ENCODE data around the gene RAB24.

RAB24 gene

DNA sequence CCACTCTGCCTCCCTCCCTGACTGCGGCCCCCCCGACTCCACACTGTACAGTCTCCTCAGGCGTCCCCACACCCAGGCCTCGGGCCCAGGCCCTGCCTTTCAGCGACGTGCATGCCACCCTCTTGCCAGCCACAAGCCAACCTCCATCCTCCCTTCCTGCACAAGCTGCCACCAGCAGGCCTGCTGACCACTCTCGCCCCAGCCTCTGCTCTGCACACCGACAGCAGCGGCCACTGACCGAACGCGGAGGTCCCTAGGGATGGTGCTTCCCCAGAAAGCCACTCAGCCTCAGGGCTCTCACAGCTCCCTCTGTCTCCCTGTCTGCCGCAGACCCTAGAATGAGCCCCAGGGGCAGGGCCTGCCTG, 29.4 kb upstream of the RAB24 start:
- no peak for DNase-seq

DNA sequence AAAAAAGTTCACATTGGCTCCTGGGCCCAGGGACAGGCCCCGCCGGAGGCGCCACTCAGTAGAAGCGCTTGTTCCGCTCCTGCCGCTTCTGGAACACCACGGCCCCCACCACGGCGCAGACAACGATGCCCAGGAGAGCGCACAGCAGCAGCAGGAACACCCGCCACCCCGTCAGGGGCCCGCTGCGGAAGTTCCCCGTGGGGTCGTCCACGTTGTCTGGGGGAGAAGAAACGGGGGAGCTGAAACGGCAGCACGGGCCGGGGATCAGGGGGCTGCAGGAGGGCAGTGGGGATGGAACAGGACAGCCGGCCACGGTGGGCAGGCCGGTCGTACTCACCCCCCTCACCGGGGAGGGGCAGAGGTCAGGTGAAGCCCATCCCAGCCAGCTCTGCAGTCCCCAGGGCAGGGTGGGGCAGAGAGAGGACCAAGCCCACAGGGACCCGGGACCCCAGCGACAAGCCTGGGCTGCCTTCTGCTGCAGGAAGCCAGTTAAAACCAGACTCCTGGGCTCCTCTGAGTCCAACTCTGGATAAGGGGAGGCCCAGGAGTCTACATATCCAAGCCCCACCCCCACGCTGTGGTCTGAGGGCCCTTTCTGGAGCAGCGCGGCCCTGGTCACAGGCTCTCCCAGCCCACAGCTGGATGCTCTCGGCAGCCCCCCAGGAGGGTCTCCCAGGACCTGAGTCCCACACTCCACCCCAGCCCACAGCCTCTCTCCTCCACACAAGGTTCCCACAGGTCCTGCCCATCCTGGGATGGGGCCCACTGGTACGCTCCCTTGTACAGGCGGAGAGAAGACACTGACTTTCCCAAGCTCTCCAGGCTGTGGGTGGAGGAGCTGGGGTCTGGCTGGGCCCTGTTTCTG, 28.7 kb upstream of the RAB24 start:
- no peak for DNase-seq

DNA sequence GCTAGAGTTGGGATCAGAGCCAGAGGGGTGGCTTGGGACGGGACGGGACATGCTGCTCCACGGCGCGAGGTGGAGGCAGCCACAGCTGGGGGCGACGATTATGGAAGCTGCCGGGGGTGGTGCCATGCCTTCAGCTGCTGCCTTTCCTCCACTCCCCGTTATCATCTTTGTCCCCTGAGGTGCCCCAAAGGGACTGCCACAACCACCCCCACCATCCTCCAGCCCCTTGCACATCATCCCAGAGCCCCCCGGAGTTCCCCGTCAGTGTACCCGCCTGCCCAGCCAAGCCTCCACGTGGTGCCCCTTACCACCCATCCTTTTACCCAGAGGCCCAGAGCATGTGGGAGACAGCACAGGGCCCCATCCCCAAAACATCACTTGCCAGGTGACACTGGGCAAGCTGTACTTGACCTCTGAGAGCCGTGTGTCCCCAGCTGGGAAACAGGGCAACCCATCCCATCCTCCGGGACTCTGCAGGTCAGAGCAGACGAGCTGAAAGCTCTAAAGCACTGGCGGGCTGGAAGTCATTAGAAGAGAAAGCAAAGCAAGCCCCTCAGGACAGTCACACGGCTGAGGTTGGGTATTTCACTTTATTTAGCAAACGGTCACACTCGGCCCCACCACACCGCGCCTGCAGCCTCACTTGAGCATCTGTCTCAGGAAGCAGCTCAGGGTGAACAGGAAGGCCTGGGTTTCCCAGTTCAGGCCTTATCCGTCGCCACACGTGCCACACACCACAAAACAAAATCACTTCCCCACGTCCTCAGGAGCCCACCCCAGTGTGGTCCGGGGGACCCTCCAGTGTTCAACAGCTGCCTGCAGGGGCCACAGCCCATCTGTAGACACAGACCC, 27.7 kb upstream of the RAB24 start:
- DNase-seq: no peak

DNA sequence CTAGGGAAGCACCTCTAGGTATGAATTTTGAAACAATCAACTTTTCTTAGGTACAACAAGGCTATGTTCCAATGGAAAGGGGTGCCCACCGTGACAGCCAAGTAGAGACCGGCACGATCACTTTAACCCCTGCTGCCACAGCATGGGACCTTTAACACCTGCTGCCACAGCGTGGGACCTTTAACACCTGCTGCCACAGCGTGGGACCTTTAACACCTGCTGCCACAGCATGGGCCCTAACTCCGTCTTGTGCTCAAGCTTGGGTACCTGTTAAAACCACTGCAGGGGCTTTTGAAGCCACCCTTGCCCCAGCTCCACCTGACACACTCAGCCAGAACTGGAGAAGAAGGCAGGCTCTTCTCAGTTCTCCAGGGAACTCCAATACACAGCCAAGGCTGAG, 26.4 kb upstream of the RAB24 start:
- no peak for DNase-seq

DNA sequence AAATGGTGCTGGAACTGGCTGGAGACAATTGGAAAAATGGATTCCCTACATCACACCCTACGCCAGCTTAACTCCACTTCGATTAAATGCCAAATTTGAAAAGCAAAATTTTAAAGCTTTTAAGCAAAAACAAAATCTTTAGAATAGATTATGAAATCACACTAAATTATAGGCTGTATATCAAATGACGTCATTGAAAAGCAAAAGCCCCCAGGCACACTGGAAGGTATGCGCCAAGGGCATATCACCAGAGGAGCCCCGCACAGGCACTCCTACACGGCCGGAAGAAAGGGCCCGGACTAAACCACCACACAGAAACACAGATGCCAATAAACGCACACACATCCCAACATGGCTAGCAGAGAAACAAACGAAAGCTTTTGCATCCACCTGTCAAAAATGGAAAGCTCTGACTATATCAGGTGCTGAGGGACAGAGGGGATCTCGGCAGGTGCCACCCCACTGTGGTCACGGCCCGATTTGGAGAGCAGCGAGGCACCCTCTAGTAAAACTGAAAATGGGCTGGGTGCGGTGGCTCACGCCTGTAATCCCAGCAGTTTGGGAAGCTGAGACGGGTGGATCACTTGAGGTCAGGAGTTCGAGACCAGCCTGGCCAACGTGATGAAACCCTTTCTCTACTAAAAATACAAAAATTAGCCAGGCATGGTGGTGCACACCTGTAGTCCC, 25.2 kb upstream of the RAB24 start:
- DNase-seq: no peak

DNA sequence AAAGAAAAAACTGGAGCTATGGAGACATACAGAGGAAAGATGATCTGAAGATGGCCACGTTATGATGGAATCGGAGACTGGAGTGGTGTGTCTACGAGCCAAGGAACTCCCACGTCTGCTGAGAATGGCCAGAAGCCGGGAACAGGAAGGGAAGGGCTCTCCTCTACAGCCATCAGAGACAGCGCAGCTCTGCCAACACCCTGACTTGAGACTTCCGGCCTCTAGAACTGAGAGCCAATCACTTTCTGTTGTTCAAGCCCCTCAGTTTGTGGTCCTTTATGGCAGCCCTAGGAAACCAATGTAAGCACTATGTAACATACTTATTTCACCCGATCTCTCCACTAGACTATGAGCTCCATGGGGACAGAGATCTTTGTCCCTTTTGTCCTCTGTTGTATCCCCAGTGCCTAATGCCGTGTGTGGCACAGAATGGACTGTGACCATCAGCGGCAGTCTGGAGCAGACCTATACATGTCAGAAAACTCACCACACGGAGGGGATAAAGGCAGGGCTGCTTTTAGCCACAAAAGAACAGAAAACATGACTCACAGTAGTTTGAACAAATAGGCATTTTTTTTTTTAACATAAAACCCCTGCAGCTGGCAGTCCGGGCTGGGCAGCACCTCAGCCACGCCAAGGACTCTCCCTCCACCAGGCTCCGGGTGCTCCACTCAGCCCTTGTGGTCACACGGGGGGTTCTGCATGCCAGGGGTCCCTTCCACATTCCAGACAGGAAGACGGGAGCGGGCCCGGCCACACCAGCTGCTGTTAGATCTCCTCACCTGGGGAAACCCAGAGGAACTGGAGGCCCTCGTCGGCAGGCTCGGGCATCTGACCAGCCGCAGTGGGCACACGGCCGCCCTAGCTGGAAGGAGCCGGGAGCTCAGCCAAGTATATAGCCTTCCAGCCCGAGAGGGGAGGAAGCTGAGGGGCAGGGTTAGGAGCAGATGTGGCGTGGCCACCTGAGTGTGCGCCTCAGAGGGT, 24.3 kb upstream of the RAB24 start:
- no peak for DNase-seq

DNA sequence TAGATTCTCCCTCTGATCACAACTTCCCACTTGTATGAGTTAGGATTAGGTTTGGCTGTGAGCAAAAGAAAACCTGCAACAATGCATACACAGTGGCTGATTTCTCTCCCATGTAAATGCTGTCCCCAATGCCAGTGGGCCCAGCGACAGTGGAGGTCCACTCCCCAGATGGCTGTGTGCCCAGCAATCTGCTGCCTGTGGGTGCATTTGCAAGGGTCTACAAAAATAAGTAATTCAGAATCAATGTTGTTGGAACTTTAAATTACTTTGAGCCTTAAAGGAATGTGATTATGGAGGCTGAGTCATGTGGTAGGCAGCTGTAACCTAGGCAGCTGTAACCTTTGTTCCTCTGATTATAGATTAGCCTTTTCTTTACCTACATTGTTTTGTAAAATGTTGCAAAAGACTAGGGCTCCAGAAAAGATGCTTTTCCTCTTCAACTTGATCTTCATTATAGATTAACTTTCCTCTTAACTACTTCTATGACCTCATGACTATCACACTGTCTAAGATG, 22.4 kb upstream of the RAB24 start:
- DNase-seq: no peak

DNA sequence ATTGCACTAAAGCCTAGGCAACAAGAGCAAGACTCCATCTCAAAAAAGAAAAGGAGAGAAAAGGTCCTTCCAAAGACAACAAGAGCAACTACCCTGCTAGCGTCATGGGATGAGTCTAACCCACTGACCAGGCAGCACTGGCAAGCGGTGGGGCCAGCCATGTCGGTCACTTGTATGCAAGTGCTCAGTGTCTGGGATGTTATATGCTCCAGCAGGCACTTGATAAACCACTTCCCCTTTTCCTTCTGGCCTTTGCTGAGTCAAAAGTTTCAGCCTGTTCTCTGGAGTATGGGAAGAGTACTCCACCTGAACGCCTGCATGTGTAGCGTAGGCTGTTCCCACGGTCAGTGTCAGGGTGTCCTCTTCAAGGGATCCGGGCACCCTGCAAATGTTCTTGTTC, 17.4 kb upstream of the RAB24 start:
- DNase-seq: no peak

DNA sequence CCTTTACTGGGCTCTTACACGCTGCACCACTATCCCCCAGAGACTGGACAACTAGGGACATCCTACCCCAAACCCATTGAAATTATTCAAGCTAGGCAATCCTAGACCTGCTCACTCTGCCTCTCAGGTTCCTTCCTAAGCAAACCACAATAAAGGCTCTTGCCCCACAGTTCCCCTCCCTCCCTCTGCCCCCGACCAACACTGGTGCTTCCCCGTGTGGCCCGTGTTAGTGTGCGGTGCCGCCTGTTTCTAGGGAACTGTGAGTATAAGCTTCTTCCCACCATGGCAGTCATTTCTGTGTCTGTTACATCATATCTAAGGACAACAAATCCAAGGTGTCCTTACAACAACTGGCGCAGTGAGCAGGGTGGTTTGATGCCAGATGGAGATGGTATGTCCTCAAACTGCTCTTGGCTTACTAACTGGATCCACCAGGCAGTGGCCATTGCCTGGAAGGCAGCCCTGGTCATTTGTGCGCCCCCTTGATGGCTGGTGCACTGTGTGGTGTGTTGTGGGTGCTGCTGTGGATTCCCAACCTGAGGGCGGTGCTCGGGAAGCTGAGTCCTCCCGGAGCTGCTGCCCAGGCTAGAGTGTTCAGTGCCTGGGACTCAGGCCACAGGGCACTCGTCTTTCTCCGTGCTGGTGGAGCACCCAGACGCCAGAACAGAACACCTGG, 16.5 kb upstream of the RAB24 start:
- DNase-seq: no peak

DNA sequence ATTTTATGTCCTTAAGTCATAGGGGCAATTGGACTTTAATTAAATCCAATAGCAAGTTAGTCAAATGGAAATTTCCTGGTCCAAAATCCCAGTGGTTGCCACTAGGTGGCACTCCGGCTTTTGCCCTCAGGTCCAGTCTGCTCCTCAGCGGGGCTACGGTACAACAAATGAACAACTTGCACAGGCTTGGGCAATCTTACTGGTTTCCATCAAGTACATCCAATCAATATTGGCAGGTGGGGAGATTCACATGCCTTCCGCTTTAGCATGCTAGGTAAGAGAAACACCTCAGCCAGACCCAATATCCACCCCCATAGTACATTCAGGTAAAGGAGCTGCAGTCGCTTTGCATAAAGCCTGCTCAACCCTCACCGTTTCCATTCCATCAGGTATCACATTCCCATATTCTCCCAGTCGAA, 14.4 kb upstream of the RAB24 start:
- DNase-seq: peak; percentile 70

DNA sequence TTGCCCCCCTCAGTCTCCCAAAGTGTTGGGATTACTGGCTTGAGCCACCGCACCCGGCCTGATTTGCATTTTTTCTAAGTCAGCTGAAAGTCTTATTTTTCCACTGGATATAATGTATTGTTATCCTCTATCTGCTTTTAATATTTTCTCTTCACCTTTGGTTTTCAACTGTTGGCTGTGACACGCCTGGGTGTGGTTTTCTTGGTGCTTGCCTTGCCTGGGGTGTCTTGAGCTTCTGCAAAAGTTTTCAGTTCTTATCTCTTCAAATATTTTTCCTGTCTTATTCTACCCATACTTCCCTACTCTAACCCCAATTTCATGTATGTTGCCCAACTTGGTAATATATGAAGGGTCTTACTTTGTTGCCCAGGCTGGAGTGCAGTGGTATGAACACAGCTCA, 12.5 kb upstream of the RAB24 start:
- no peak for DNase-seq

DNA sequence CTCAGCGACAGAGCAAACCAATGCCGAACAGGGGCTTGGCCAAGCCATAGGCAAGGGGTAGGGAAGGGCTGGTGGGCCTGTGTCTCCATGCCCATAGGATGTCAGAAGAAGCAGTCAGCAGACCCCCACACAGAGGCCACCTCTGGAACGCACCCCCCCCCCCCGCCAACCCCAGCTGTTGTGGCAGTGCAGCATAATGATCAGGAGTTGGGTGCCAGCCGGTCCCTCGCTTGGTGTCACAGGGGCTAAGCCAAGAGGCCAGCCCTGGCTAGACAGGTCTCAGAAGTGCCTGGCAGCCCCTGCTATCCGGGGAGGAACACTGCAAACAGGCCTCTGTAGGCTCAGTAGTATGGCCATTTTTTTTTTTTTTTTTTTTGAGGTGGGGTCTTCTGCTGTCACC, 11.9 kb upstream of the RAB24 start:
- DNase-seq: no peak

DNA sequence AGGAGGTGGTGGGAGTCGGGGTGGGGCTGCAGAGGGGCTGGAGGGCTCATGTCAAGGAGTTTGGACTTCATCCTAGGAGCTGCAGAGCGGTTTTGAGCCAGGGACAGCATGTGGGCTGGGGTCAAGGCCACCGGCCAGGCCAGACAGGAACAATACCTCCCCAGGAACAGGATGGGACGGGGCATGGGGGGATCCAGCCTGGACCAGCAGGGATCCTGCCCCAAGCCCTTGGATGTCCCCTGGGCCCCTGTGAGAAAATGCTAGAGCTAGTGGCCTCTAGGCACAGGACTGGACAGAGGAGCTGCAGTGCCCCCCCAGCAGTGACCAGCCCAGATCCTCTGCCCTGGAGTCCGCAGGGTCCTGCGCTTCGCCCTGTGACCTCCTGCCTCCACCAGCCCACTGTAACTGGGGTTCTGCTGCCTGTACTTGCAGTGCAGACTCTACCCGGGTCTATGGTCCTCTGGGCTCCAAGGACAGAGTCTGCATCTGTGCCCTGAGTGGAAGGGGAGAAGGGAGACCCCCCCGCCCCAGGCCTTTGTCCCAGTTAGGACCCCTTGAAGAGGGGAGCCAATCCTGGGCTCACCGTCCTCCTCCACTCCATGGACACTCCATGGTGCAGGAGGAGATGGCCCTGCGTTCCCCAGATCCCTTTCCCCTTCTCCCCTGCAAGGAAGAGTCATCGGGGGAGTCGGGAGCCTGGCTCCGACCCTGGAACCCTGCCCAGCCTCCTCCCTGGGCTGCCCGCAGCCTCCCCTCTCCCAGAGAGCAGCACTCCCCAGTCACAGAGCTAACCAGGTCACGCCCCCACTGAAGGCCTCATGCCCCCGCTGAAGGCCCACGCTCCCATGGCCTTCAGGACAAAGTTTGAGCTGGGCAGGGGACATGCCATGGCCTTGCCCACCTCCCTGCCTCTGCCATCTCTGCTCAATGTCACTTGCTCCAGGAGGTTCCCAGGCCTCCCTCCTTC, 11.1 kb upstream of the RAB24 start:
- DNase-seq: no peak

DNA sequence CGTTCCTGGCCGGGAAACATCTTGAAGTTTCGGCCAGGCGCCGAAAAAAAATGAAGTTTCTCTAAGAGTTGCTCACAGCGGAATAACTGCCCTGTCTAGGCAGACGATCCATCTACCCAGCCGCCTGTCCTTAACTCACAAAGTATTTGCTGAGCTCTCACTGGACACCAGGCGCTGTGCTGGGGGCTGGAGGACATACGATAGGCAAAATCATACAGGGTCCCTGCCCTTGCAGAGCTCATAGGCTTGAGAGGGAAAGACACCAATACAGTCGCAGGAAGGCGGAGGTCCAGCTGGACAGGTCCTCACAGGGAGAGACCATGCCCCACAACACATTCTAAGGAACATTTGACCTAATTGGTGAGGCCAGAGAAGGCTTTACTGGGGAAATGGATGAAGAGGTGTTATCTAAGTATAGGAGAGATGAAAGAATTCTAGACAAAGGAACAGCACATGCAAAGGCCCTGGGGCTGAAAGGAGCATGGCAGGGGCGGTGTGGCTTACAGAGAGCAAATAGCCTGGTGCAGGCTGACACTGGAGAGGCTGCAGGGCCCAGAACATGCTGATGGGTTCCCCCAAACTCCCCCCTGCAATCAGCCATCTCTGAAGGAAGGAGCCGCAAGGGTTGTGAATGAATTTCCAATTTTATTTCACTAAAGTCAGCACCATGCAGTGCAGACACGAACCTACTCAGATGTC, 10.2 kb upstream of the RAB24 start:
- no peak for DNase-seq

DNA sequence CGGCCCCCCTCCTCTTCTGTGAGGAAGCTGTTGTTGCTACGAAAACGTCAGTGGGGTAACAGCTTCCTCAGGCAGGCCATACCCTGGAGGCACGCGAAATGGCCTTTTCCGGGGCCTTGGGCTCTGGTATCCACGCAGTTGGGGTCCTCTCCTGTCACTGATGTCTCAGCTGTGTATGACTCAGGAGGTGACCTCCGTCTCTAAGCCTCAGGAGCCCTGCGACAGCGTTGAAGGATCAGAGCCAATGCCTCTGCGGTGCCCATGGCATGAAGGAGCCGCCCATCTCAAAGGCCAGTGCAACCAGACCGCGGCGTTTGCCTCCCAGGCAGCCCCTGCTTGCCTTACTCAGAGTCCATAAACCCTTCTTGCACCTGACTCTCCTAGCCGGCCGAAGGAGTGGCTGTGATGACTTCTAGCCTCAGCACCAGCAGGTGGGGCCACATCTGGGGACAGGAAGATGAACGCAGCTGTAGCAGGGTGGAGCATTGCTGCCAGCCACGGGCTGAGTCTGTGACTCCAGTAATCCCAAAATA, 9.2 kb upstream of the RAB24 start:
- DNase-seq: no peak

DNA sequence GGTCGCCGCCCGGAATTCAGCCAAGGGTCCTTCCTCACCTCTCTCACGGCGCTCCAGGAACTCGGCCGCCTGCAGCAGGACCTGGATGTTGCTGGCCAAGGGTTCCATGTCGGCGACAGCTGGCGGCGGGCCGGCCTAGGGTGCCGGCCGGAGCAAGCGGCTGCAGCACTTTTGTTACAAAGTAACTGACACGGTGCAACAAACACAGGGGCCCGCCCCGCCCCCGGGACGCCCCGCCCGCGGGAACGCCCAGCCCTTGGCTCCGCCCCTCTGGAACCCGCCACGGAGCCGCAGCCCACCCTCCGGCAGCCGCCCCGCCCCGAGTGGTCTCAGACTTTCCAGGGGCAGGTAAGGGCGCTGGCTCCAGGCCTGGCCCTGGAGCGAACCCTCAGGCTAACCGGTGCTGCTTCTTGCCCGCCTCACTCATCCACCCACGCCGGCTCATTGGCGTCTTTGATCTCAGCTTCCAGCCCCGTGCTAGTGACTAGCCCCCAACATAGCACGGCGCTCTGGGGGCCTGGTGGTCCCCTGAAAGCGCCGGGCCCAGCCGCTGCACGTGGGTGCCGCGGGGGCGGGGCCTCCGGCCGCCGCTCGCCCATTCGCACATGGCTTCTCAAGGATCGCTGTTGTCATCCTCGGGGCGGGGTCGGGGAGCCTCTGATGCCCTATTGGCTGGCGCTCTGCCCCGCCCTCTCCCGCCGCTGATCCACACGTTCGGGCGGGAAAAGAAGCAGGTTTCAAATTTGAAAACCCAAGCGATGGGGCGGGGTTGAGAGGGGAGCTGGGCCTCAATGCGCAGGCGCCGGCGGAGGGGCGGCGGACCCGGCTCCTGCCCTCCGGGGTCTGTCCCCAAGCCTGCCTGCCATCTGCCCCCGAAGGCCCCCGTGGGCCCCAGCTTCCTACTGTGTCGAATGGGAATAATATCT, 8.5 kb upstream of the RAB24 start, which contains the start of gene MXD3:
TSS of gene MXD3 (minus strand) at position 176 of the 926 bp plus-strand sequence. CDS start at position 108, 68 bp downstream.
- peak; percentile 97 for DNase-seq

DNA sequence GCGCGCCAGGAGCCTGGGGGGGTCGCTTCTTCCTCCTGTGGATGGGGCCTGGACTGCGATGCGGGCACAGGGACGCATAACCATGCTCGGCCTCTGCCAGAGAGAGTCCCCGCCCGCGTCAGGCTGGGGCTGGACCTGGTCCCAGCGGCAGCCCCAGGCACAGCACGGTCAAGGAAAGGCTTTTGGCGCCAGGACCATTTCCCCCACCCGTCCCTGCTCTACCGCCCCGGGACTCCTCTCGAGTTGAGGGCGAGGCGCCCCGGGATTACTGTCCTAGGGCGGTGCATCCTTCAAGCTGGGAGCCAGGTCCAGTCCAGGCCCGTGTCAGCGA, 7.8 kb upstream of the RAB24 start:
- no peak for DNase-seq

DNA sequence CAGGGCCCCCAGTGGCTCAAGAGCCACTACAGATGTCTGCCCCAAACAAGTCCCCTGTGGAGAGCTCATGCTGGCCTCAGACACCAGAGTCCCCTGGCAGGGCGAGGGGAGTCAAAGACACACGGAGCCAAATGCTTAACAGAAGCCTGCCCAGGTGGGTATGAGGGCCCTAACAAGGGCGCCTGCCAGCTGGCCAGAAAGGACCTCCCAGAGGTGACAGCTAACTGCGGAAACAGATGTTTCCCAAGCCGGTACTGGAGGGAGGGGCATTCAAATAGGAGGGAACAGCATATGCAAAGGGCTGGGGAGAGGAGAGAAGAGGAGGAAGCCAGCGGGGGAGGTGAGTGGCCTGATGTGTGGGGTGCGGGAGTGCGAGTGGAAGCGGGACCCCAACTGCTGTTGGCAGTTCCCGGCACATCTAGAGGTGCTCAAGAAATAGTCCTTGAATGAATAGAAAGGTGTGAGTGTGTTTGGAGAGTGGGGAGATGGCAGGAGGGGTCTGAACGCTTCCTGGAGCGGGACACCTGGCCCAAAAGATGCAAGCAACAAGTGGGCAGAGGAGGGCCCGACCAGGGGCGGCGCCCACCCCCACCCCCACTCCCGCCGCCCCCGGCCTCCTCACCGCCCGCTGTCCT, 7.4 kb upstream of the RAB24 start:
- no peak for DNase-seq
